ENCODE measurements around the gene RNF150. TPM values are rescaled to one million over a fixed set of nuclear protein-coding genes. Genes with fewer than 3 reads are reported as not detected.

RNF150 gene
- total and polyA plus RNA-seq, 2 of the 8 experiments (the other 6 are each of a cell fraction or from before 2014, with no cell fraction given), result 3.4 to 4.8 TPM

DNA sequence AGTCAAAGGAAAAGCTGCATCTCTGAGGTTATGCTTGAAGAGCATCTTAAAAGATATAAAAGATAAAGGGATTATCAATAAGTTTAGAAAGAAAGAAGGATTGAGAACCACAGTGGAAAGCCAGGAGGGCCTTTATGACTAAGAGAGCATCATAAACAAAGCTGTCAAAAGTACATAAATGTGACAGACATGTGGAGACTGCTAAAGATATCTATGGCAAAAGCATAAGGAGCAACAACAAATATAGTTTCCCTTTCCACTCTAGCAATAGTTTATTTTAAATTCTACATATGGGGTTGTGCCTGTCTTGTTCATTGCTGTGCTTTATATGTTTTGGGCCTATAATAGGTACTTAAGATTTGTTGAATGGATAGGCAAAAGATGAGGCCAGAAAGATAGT, 97.3 kb downstream of the RNF150 start:
- DNase-seq (ENCODE audit: low read depth in 1 of 2, low spot score in 2 of 2) (no peak), FAIRE-seq (no peak)
- no peaks in the 10 kb centered on the region for H3K23me2 ChIP-seq (ENCODE audit: low read depth, low read length)
- H3K56ac ChIP-seq (replicated peaks; ENCODE audit: insufficient read length, low read depth, low read length), result no peak overlapping the region
- H2BK20ac ChIP-seq (ENCODE audit: low read length), result no peak overlapping the region
- no peak overlapping the region for H3K14ac ChIP-seq (ENCODE audit: insufficient read length)
- no peaks in the 10 kb centered on the region for H4K20me1 ChIP-seq (replicated peaks in 1 of 2; ENCODE audit: control insufficient read depth in 1 of 2, insufficient read depth in 2 of 2, low read length in 2 of 2)
- no peak overlapping the region for H3K23ac ChIP-seq (ENCODE audit: insufficient read length)
- no peak overlapping the region for H2AK5ac ChIP-seq (ENCODE audit: low read depth, low read length)
- no peaks in the 10 kb centered on the region for H3K36me3 ChIP-seq (ENCODE audit: control insufficient read depth in 2 of 4, insufficient read depth in 4 of 4, low read length in 3 of 4)
- H3K4me3 ChIP-seq (ENCODE audit: extremely low read depth in 1 of 4, insufficient read depth in 2 of 4, low read depth in 3 of 4, low read length in 4 of 4), result no peak overlapping the region
- no peak overlapping the region for H2BK5ac ChIP-seq (ENCODE audit: low read depth, low read length)
- no peak for TF ChIP-seq CBX5 (IDR thresholded peaks at IDR 0.05; ENCODE audit: low read depth, low read length)
- H3K79me2 ChIP-seq (ENCODE audit: control insufficient read depth in 1 of 2, insufficient read depth in 2 of 2, low read length in 2 of 2), result no peaks in the 10 kb centered on the region
- no peak overlapping the region for H3K9ac ChIP-seq (replicated peaks in 1 of 4; ENCODE audit: extremely low read depth in 1 of 4, low read depth in 3 of 4, low read length in 3 of 4)
- H4K8ac ChIP-seq (ENCODE audit: extremely low read depth, insufficient read depth, low read length), result no peak overlapping the region
- CTCF ChIA-PET (ENCODE audit: partially characterized antibody), result no interaction called here
- H3K18ac ChIP-seq (ENCODE audit: extremely low read depth, low read length), result no peak overlapping the region
- no peak overlapping the region for H3K4ac ChIP-seq (replicated peaks; ENCODE audit: insufficient read length, low read depth, low read length)
- H2BK15ac ChIP-seq (ENCODE audit: low read length), result no peak overlapping the region
- no peak overlapping the region for H4K5ac ChIP-seq (ENCODE audit: insufficient read length, low read depth, low read length)
- no peak overlapping the region for H2BK12ac ChIP-seq (ENCODE audit: low read depth, low read length)
- POLR2A ChIA-PET (ENCODE audit: partially characterized antibody), result no interaction called here
- H3K27me3 ChIP-seq (replicated peaks in 1 of 4; ENCODE audit: control insufficient read depth in 3 of 4, extremely low read depth in 1 of 4, insufficient read depth in 3 of 4, low read length in 3 of 4), result no peaks in the 10 kb centered on the region
- H4K91ac ChIP-seq (replicated peaks; ENCODE audit: insufficient read length, low read length), result no peak overlapping the region
- no peak overlapping the region for H2AFZ ChIP-seq (ENCODE audit: low read length)
- H2BK120ac ChIP-seq (replicated peaks; ENCODE audit: low read depth, low read length), result no peak overlapping the region
- H3K4me1 ChIP-seq (replicated peaks in 1 of 4; ENCODE audit: control insufficient read depth in 3 of 4, insufficient read depth in 4 of 4, low read length in 3 of 4), result no peaks in the 10 kb centered on the region
- no peak overlapping the region for H3K4me2 ChIP-seq (ENCODE audit: insufficient read depth in 1 of 2, low read depth in 2 of 2, low read length in 2 of 2)
- H3K79me1 ChIP-seq (ENCODE audit: low read depth, low read length), result no peaks in the 10 kb centered on the region
- H3K9me3 ChIP-seq (ENCODE audit: insufficient read depth in 2 of 2, low read depth in 1 of 2, low read length in 1 of 2), result no peaks in the 10 kb centered on the region
- H3K27ac ChIP-seq (ENCODE audit: low read depth, low read length), result no peak overlapping the region

Measured in H1 (cell line).